SU-DHL-6 (cell line): ENCODE data around the gene GPR42.

Experiments used
- EZH2phosphoT487 ChIP-seq: fragments of 200-600 bp; sonication (generic), shearing (Covaris generic); conservative IDR thresholded peaks from 2 replicates; pipeline ENCODE4 v1.6.1; 2018; ENCODE audit warnings: mild to moderate bottlenecking, antibody characterized with exemption, low read length, moderate library complexity, mixed read lengths
- TF ChIP-seq, protein P1 (sequence below): fragments of 200-600 bp; sonication (generic); IDR thresholded peaks from one replicate; pipeline ENCODE4 v1.5.1; 2017; ENCODE audit warnings: antibody characterized with exemption, mild to moderate bottlenecking, low read length, moderate library complexity; ENCODE audit not compliant: insufficient read depth, poor library complexity, severe bottlenecking

DNA sequence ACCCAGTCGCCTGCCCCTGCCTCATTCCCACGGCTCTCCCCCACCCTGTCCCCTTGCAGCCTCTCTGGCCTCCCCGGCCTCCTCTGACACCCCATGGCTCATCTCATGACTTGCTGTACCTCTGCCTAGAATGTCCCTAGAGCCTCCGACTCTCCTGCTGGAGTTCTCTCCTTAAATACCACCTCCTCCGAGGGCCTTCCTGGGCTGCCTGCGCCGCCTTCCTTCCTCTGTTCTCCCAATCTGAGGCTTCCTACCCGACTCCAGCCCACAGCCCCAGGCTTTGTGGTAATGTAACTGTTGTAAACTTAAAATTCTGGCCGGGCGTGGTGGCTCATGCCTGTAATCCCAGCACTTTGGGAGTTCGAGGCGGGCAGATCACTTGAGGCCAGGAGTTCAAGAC is 27.7 kb downstream of the GPR42 start:
- TF ChIP-seq, protein P1, sequence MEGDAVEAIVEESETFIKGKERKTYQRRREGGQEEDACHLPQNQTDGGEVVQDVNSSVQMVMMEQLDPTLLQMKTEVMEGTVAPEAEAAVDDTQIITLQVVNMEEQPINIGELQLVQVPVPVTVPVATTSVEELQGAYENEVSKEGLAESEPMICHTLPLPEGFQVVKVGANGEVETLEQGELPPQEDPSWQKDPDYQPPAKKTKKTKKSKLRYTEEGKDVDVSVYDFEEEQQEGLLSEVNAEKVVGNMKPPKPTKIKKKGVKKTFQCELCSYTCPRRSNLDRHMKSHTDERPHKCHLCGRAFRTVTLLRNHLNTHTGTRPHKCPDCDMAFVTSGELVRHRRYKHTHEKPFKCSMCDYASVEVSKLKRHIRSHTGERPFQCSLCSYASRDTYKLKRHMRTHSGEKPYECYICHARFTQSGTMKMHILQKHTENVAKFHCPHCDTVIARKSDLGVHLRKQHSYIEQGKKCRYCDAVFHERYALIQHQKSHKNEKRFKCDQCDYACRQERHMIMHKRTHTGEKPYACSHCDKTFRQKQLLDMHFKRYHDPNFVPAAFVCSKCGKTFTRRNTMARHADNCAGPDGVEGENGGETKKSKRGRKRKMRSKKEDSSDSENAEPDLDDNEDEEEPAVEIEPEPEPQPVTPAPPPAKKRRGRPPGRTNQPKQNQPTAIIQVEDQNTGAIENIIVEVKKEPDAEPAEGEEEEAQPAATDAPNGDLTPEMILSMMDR = no peak
- no peak for TF ChIP-seq EZH2phosphoT487
